Measurements from ENCODE around the gene RSU1.

The RSU1 gene

DNA sequence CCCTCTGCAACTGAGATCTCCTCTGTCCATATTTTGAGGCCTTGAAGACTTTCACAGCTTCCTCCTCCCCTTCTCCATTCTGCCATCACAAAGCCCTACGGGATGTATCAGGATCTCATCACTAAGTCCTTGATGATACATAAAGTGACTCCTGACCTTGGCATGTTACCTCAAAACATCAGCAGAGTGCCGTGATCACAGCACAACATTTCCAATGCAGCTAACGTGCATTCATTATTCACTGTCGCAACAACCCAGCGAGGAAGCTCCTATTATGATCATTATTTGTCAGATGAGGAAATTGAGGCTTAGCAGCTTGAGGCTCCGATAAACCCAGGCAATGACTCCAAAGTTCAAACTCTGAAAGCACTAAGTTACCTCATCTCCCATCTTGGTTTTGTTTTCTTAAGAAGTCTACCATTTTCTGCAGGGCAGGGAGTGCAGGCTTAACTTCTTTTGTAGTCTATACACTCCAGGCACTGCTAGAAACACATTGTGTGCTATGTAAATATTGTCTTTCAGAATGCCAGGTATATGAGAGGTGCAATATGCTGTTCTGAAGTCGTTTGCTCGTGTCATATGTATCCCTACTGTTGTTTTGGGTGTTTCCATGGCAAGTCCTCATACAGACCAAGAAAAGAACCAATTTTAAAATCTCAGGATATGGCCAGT is 215.0 kb downstream of the RSU1 start:
- DNase-seq (ENCODE audit: low read depth), result no peak

- DNase-seq (ENCODE audit: low read depth), result no peak
Measured at GRCh38 chr10:16599662-16600061, 217.6 kb downstream of the RSU1 start.

- DNase-seq (ENCODE audit: low read depth), result no peak
Measured at GRCh38 chr10:16597656-16598055, 219.6 kb downstream of the RSU1 start.

DNA sequence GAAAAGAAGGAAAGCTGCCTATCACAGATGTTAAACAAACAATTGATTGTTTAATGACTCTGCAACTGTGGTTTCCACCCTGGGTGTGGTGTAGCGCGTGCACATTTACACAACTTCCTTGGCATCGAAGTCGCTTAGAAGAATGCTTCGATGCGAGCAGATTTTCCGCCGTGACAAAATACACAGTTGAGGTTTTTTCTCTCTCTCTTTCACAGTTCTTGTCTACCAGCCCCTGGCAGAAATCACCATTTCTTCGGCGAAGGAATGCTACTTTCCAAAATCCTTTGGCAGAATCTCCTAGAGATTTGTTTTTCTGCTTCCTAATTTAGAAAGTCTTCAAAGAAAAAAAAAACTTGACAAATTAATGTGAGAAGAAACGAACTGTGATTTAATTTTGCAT is 224.8 kb downstream of the RSU1 start:
- DNase-seq (ENCODE audit: low read depth), result no peak

DNA sequence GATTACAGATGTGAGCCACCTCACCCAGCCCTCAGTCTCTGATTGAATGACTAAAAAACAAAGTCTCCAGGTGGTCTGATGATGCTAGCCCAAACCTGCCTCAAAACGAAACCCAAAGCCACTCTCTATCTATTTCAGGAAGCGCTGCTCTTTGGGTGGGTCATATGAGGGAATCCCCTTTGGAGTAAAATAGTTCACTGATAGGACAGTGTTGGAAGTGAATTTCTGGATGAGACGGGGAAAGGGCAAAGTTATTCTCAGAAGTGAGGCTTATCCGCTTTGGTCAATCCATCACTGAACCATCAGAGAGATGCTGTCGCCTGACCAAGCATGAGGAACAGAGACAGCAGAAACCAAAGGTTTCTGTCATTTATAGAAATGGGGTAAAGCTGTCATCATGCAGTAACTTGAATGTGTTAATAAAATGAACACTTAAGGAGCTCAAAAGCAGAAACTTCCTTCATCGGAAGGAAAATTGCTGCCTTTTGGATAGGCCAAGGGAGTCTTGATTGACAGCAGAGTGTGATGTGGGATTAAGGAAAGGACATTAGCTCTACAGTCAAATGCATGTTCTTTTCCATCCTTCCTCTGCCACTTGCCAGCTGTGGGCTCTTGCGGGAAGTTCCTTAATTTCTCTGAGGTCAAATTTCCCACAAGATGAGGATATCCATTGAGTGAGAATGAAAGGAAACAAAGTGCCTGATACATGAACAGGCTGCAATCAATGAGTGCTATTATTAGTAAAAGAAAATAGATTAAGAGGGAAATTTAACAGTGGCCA is 230.7 kb downstream of the RSU1 start:
- DNase-seq (ENCODE audit: low read depth), result no peak

- DNase-seq (ENCODE audit: low read depth), result no peak
Measured at GRCh38 chr10:16585103-16585502, 232.1 kb downstream of the RSU1 start.

GRCh38 chr10:16583382-16583781 is 233.8 kb downstream of the RSU1 start:
- DNase-seq (ENCODE audit: low read depth), result no peak

GRCh38 chr10:16581202-16581601 is 236.0 kb downstream of the RSU1 start:
- no peak for DNase-seq (ENCODE audit: low read depth)

- no peak for DNase-seq (ENCODE audit: low read depth)
Measured at GRCh38 chr10:16570731-16571130, 246.5 kb downstream of the RSU1 start.

DNA sequence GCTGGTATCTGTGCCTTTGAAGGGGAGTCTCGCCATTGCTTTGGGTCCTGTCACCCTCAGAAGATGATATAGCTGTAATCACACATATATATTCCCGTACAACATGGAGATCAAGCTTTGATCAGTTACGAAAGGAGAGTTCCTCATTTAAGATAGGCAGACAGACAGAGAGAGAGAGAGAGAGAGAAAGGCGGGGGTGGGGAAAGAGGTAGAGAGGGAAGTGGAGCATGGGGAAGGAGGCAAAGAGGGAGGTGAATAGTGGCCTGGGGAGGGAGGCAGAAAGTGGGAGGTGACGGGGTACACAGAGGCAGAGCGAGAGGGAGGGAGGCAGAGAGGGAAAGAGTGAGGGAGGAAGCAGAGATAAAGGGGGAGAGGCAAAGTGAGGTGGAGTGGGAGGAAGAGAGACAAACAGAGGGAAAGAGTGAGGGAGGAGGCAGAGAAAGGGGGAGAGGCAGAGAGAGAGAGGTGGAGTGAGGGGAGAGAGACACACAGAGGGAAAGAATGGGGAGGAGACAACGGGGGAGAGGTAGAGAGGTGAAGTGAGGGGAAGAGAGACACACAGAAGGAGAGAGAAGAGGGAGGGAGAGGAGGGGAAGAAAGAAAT is 250.9 kb downstream of the RSU1 start:
- DNase-seq (ENCODE audit: low read depth), result no peak

DNA sequence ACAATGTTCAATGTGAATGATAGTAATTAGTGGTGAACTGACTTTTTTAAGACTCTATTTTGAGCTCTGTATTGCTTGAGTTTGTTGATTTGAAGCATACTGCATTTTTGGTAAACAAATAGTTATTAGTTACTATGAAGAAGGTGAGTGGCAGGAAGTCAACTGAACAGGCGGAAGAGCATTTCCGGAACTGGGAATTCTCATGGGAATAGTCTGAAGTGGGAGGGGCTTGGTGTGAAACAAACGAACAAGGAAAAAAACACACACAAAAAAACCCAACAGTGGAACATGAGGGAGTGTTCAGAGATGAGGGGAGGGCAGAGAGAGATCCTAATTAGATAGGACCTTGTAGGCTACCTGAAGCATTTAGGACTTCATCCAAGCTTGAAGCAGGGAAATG is 251.6 kb downstream of the RSU1 start:
- no peak for DNase-seq (ENCODE audit: low read depth)

GRCh38 chr10:16562891-16563290 is 254.3 kb downstream of the RSU1 start:
- DNase-seq (ENCODE audit: low read depth), result no peak

- no peak for DNase-seq (ENCODE audit: low read depth)
Measured at GRCh38 chr10:16559236-16559773, 257.9 kb downstream of the RSU1 start.

DNA sequence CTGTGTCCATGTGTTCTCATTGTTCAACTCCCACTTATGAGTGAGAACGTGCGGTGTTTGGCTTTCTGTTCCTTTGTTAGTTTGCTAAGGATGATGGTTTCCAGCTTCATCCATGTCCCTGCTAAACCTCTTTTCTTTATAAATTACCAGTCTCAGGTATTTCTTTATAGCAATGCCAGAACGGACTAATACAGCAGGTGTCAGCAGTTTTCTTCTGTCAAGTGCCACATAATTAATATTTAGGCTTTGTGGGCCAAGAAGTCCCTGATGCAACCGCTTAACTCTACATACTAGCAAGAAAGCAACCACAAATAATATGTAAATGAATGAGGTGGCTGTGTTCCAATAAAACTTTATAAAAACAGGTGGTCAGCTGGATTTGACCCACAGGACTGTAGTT is 269.3 kb downstream of the RSU1 start:
- DNase-seq (ENCODE audit: low read depth), result no peak

DNA sequence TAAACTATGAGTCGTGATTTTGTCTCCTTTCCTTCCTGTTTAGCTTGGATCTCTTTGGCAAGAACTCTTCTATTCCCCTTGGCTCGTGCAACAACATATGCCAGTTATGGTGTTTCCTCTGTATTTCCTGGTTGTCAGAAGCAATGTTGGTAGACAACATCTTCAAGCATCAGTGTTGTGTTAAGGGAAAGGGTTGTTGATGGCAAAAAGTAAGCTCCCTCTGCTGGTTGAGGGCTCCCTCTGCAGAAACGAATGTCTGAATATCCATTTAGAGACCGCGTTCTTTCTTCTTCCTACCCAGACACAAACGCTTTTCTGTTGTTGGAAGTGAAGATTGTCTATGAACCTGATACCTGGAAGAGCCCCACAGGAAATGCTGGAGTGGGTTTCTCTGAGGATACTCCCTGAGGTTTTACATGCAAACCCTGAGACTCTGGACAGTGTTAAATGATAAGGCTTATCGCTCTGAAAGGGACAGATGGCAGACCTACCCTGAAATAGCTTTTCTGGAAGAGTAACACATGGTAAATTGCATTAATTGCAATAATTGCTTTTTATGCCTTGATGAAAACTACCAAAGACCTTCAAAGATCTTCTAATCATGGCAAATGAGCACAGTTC is 272.0 kb downstream of the RSU1 start:
- no peak for DNase-seq (ENCODE audit: low read depth)

GRCh38 chr10:16544591-16544990 is 272.6 kb downstream of the RSU1 start:
- no peak for DNase-seq (ENCODE audit: low read depth)

- no peak for DNase-seq (ENCODE audit: low read depth)
Measured at GRCh38 chr10:16544099-16544498, 273.1 kb downstream of the RSU1 start.
